HepG2 (cell line): ENCODE results near the gene CARS2. TPM values are rescaled to one million over a fixed set of nuclear protein-coding genes. Genes with fewer than 3 reads are reported as not detected.
A peak's percentile ranks its signal among the peaks of the same experiment; 100 is the strongest.

Experiments
- BHLHE40 ChIP-seq: IDR thresholded peaks from 2 replicates; pipeline ENCODE4 v1.6.1; 2011; ENCODE audit warnings: low read length, improper control_type of control experiment
- CREBL2 ChIP-seq: sonication (generic); formaldehyde crosslinking; IDR thresholded peaks from 2 replicates; pipeline ENCODE4 v1.8.1; 2023; ENCODE audit warnings: missing genetic modification reagents, mild to moderate bottlenecking, borderline replicate concordance
- CREM ChIP-seq, 2 experiments: sonication (generic) in 1 of 2; formaldehyde crosslinking in 1 of 2; IDR thresholded peaks; 2 replicates each; pipeline versions ENCODE4 v1.4.0 to v1.6.1; 2016 to 2020; ENCODE audit warnings: antibody characterized with exemption in 1 of 2, mild to moderate bottlenecking in 1 of 2, missing genetic modification reagents in 1 of 2
- FOSL1 ChIP-seq: sonication (generic); formaldehyde crosslinking; IDR thresholded peaks from 2 replicates; pipeline ENCODE4 v1.9.0; 2021; ENCODE audit warnings: missing genetic modification reagents, borderline replicate concordance
- HES4 ChIP-seq: sonication (generic); formaldehyde crosslinking; IDR thresholded peaks from 2 replicates; pipeline ENCODE4 v1.9.0; 2021; ENCODE audit warnings: mild to moderate bottlenecking, missing genetic modification reagents, borderline replicate concordance
- KDM3A ChIP-seq: IDR thresholded peaks from 2 replicates; pipeline ENCODE4 v1.6.1; 2018; ENCODE audit warnings: low read depth, missing compliant biosample characterization
- NR1H2 ChIP-seq: sonication (generic); formaldehyde crosslinking; IDR thresholded peaks from 2 replicates; pipeline ENCODE4 v1.8.1; 2022; ENCODE audit warnings: low read depth, missing genetic modification reagents, borderline replicate concordance
- ONECUT2 ChIP-seq: sonication (generic); formaldehyde crosslinking; IDR thresholded peaks from 2 replicates; pipeline ENCODE4 v1.4.0; 2020; ENCODE audit warnings: missing genetic modification reagents
- ZBTB8A ChIP-seq: sonication (generic); formaldehyde crosslinking; IDR thresholded peaks from 2 replicates; pipeline ENCODE4 v1.4.0; 2020; ENCODE audit warnings: mild to moderate bottlenecking, low read depth, missing genetic modification reagents, borderline replicate concordance
- ZIK1 ChIP-seq: sonication (generic); formaldehyde crosslinking; IDR thresholded peaks from 2 replicates; pipeline ENCODE4 v1.5.0; 2020; ENCODE audit warnings: mild to moderate bottlenecking, low read depth, missing genetic modification reagents, borderline replicate concordance
- ZNF407 ChIP-seq: sonication (generic); formaldehyde crosslinking; IDR thresholded peaks from one replicate; pipeline ENCODE4 v1.5.1; 2020; ENCODE audit warnings: mild to moderate bottlenecking, missing genetic modification reagents; ENCODE audit errors: not compliant biosample characterization
- polyA plus RNA-seq, 8 experiments: library from polyadenylated mRNA; depleted of rRNA in 3 of 8; stranded (reverse) in 7 of 8; unstranded in 1 of 8; fragments of >200 nt; fragmentation: Illumina TruSeq in 4 of 8; extraction: Trizol in 4 of 8; gene quantifications; 2 replicates each; pipeline versions ENCODE4 v1.2.1 to v1.2.3, GENCODE V29; 2011 to 2016; ENCODE audit warnings: low read depth in 4 of 8, missing spikeins in 1 of 8, mixed read lengths in 1 of 8; ENCODE audit not compliant: insufficient read depth in 1 of 8
- total RNA-seq, 5 experiments: library from RNA; depleted of rRNA; stranded (reverse); fragments of >200 nt; fragmentation: Illumina TruSeq; extraction: Trizol; gene quantifications; 2 replicates each; pipeline ENCODE4 v1.2.3, GENCODE V29; 2016; ENCODE audit warnings: low read depth in 1 of 5
- TF ChIP-seq, protein P1 (sequence below): sonication (generic); formaldehyde crosslinking; conservative IDR thresholded peaks from 2 replicates; pipeline ENCODE4 v1.4.0; 2020; ENCODE audit warnings: mild to moderate bottlenecking, missing genetic modification reagents, moderate library complexity
- TF ChIP-seq, protein P2 (sequence below): sonication (generic); formaldehyde crosslinking; IDR thresholded peaks from 2 replicates; pipeline ENCODE4 v1.4.0; 2020; ENCODE audit warnings: mild to moderate bottlenecking, missing genetic modification reagents
- TF ChIP-seq, protein P3 (sequence below): sonication (generic); formaldehyde crosslinking; IDR thresholded peaks from 2 replicates; pipeline ENCODE4 v1.4.0; 2020; ENCODE audit warnings: missing genetic modification reagents
- TF ChIP-seq, protein P4 (sequence below): sonication (generic); formaldehyde crosslinking; IDR thresholded peaks from 2 replicates; pipeline ENCODE4 v1.4.0; 2020; ENCODE audit warnings: mild to moderate bottlenecking, missing genetic modification reagents

CARS2 gene
- total and polyA plus RNA-seq, 2 of the 13 experiments (the other 11 are each of a cell fraction or from before 2014, with no cell fraction given), result 41.1 to 59.3 TPM

DNA sequence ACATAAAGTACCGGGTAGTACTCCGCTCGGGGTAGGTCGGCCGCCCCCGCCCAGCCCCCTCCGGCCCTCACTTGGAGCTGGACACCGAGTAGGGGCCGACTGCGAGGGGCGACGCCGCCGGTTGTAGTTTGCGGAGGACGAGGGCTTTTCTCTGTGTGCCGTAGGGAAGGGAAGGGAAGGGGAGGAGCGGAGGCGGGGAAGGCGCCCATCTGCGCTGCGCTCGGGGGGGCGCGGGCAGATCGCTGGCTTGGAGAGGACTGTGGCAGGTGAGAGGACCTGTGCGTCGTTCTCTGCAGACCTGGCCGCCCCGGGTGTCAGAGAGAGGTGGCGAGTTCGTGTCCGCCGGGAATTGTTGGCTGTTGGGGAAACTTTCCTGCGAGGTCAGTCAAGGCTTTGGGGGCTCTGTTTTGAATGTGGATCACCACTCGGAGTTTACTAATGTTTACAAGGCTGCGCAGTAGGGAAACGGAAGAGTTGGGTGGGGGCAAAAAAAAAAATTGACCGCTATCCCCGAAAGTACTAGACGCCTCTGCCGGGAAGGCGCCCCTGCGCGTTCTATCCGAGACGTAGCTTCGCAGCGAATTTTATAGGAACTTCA is 9.0 kb upstream of the CARS2 start (continued):
- TF ChIP-seq CREM (IDR thresholded peaks at IDR 0.05), result no peak
- no peak for TF ChIP-seq CREM (CRISPR knock-in tag; IDR thresholded peaks at IDR 0.05)
- TF ChIP-seq, protein P1, sequence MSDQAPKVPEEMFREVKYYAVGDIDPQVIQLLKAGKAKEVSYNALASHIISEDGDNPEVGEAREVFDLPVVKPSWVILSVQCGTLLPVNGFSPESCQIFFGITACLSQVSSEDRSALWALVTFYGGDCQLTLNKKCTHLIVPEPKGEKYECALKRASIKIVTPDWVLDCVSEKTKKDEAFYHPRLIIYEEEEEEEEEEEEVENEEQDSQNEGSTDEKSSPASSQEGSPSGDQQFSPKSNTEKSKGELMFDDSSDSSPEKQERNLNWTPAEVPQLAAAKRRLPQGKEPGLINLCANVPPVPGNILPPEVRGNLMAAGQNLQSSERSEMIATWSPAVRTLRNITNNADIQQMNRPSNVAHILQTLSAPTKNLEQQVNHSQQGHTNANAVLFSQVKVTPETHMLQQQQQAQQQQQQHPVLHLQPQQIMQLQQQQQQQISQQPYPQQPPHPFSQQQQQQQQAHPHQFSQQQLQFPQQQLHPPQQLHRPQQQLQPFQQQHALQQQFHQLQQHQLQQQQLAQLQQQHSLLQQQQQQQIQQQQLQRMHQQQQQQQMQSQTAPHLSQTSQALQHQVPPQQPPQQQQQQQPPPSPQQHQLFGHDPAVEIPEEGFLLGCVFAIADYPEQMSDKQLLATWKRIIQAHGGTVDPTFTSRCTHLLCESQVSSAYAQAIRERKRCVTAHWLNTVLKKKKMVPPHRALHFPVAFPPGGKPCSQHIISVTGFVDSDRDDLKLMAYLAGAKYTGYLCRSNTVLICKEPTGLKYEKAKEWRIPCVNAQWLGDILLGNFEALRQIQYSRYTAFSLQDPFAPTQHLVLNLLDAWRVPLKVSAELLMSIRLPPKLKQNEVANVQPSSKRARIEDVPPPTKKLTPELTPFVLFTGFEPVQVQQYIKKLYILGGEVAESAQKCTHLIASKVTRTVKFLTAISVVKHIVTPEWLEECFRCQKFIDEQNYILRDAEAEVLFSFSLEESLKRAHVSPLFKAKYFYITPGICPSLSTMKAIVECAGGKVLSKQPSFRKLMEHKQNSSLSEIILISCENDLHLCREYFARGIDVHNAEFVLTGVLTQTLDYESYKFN, result no peak; the same call in 1 of the 2 replicates
- TF ChIP-seq BHLHE40, result no peak
- TF ChIP-seq, protein P2, sequence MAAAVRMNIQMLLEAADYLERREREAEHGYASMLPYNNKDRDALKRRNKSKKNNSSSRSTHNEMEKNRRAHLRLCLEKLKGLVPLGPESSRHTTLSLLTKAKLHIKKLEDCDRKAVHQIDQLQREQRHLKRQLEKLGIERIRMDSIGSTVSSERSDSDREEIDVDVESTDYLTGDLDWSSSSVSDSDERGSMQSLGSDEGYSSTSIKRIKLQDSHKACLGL (CRISPR knock-in tag), result no peak
- TF ChIP-seq HES4 (CRISPR knock-in tag), result 0 out of 2 replicates have a peak, but pooled peaks have one; percentile 60
- TF ChIP-seq, protein P3, sequence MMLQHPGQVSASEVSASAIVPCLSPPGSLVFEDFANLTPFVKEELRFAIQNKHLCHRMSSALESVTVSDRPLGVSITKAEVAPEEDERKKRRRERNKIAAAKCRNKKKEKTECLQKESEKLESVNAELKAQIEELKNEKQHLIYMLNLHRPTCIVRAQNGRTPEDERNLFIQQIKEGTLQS (CRISPR knock-in tag), result no peak
- no peak for TF ChIP-seq ZBTB8A
- TF ChIP-seq ONECUT2 (CRISPR knock-in tag), result no peak
- TF ChIP-seq ZIK1 (CRISPR knock-in tag), result no peak
- TF ChIP-seq KDM3A (CRISPR knock-in tag), result no peak
- TF ChIP-seq ZNF407, result no peak
- TF ChIP-seq, protein P4, sequence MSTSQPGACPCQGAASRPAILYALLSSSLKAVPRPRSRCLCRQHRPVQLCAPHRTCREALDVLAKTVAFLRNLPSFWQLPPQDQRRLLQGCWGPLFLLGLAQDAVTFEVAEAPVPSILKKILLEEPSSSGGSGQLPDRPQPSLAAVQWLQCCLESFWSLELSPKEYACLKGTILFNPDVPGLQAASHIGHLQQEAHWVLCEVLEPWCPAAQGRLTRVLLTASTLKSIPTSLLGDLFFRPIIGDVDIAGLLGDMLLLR (CRISPR knock-in tag), result 0 out of 2 replicates have a peak, but pooled peaks have one; percentile 51
- TF ChIP-seq CREBL2 (CRISPR knock-in tag), result no peak
- TF ChIP-seq NR1H2 (CRISPR knock-in tag), result no peak
- TF ChIP-seq FOSL1, result no peak
